SK-N-SH (cell line): ENCODE data around the gene TMEM163. TPM values are rescaled to one million over a fixed set of nuclear protein-coding genes. Genes with fewer than 3 reads are reported as not detected.
"Not testable (repeated sequence)": the region's sequence is repeated elsewhere in the genome, so short reads cannot be mapped to it uniquely, and the experiment has no call there.

Experiments
- CTCF ChIA-PET: fragments of 300-600, 350-600 bp; formaldehyde crosslinking; extraction: SDS; loops from one replicate; lab custom pipeline; 2021; lab: Yijun Ruan, JAX
- POLR2A ChIA-PET: fragments of 350-600 bp; sonication (Branson Sonifier 250); formaldehyde crosslinking; extraction: SDS; loops from one replicate; lab custom pipeline; 2020; ENCODE audit warnings: antibody characterized with exemption, inconsistent platforms; lab: Yijun Ruan, JAX
- DNase-seq: peaks from one replicate; pipeline ENCODE4 v3.0.0; 2012
- H2AFZ ChIP-seq: fragments of 200-600 bp; sonication (generic); 2 replicates; pipeline ENCODE4 v1.8.1; 2016; ENCODE audit warnings: antibody characterized with exemption, mild to moderate bottlenecking, low read depth
- H3F3A ChIP-seq: fragments of 200-600 bp; sonication (generic); replicated peaks from 2 replicates; pipeline ENCODE3; 2016; ENCODE audit warnings: antibody characterized with exemption, mild to moderate bottlenecking; ENCODE audit not compliant: insufficient read depth
- H3K27ac ChIP-seq, 2 experiments: fragments of 200-500 bp in 1 of 2; fragments of 200-600 bp in 1 of 2; sonication (Bioruptor generic) in 1 of 2; sonication (generic), shearing (Covaris generic) in 1 of 2; 2 replicates each; pipeline versions ENCODE4 v1.5.1 to v1.6.1; 2014 to 2016; ENCODE audit warnings: low read depth in 2 of 2, inconsistent platforms in 1 of 2, low read length in 1 of 2, mild to moderate bottlenecking in 1 of 2, mixed read lengths in 1 of 2
- H3K27me3 ChIP-seq: fragments of 200-600 bp; sonication (generic), shearing (Covaris generic); 2 replicates; pipeline ENCODE4 v1.6.1; 2016; ENCODE audit warnings: mixed run types; ENCODE audit not compliant: insufficient read depth
- H3K36me3 ChIP-seq, 2 experiments: fragments of 200-500 bp in 1 of 2; fragments of 200-600 bp in 1 of 2; sonication (Bioruptor generic) in 1 of 2; sonication (generic) in 1 of 2; replicated peaks in 1 of 2; 2 replicates each; pipeline versions ENCODE3 to v1.5.1; 2014 to 2016; ENCODE audit warnings: low read length in 1 of 2, mild to moderate bottlenecking in 1 of 2; ENCODE audit not compliant: insufficient read depth in 2 of 2, control insufficient read depth in 1 of 2
- H3K4me1 ChIP-seq, 2 experiments: fragments of 200-500 bp in 1 of 2; fragments of 200-600 bp in 1 of 2; sonication (Bioruptor generic) in 1 of 2; sonication (generic), shearing (Covaris generic) in 1 of 2; 2 replicates each; pipeline versions ENCODE4 v1.5.1 to v1.6.1; 2014 to 2016; ENCODE audit warnings: low read depth in 1 of 2, low read length in 1 of 2, mixed run types in 1 of 2; ENCODE audit not compliant: insufficient read depth in 2 of 2, control insufficient read depth in 1 of 2
- H3K4me2 ChIP-seq: fragments of 200-600 bp; sonication (generic), shearing (Covaris generic); 2 replicates; pipeline ENCODE4 v1.6.1; 2017; ENCODE audit warnings: mixed run types
- H3K4me3 ChIP-seq, 2 experiments: fragments of 200-500 bp in 1 of 2; fragments of 200-600 bp in 1 of 2; sonication (Bioruptor generic) in 1 of 2; sonication (generic), shearing (Covaris generic) in 1 of 2; 2 replicates each; pipeline versions ENCODE4 v1.5.1 to v1.8.1; 2014 to 2016; ENCODE audit warnings: low read depth in 2 of 2, inconsistent platforms in 1 of 2, low read length in 1 of 2, mild to moderate bottlenecking in 1 of 2, mixed read lengths in 1 of 2, moderate library complexity in 1 of 2
- H3K79me2 ChIP-seq: fragments of 200-600 bp; sonication (generic); 2 replicates; pipeline ENCODE4 v1.8.1; 2017; ENCODE audit warnings: mild to moderate bottlenecking; ENCODE audit not compliant: insufficient read depth
- H3K9ac ChIP-seq: fragments of 200-600 bp; sonication (generic); 2 replicates; pipeline ENCODE4 v1.6.1; 2017; ENCODE audit warnings: mixed run types
- H3K9me2 ChIP-seq: fragments of 200-600 bp; sonication (generic); 2 replicates; pipeline ENCODE4 v1.6.1; 2017; ENCODE audit warnings: mixed run types
- H3K9me3 ChIP-seq: fragments of 200-600 bp; sonication (generic); 2 replicates; pipeline ENCODE4 v1.6.1; 2017; ENCODE audit warnings: mixed run types, mild to moderate bottlenecking, moderate library complexity
- H4K20me1 ChIP-seq: fragments of 200-600 bp; sonication (generic); 2 replicates; pipeline ENCODE4 v1.6.1; 2017; ENCODE audit warnings: mild to moderate bottlenecking, mixed run types; ENCODE audit not compliant: insufficient read depth
- CHD2 ChIP-seq: fragments of 150-350 bp; IDR thresholded peaks from 2 replicates; pipeline ENCODE4 v1.6.1; 2018; ENCODE audit warnings: low read length; ENCODE audit not compliant: partially characterized antibody
- FOSL2 ChIP-seq: IDR thresholded peaks from 2 replicates; pipeline ENCODE4 v1.4.0; 2012; ENCODE audit warnings: low read depth, mild to moderate bottlenecking, moderate library complexity, borderline replicate concordance
- FOXM1 ChIP-seq: IDR thresholded peaks from 2 replicates; pipeline ENCODE4 v1.4.0; 2012; ENCODE audit warnings: low read depth, mild to moderate bottlenecking
- GABPA ChIP-seq: IDR thresholded peaks from 2 replicates; pipeline ENCODE4 v1.4.0; 2012; ENCODE audit warnings: low read depth, mild to moderate bottlenecking
- JUND ChIP-seq: IDR thresholded peaks from 2 replicates; pipeline ENCODE4 v1.4.0; 2012
- NFIC ChIP-seq: IDR thresholded peaks from 2 replicates; pipeline ENCODE4 v1.4.0; 2012; ENCODE audit warnings: borderline replicate concordance
- NRF1 ChIP-seq: IDR thresholded peaks from 2 replicates; pipeline ENCODE4 v1.6.1; 2012; ENCODE audit warnings: low read depth, mild to moderate bottlenecking, low read length
- RAD21 ChIP-seq: IDR thresholded peaks from 2 replicates; pipeline ENCODE4 v1.6.1; 2012; ENCODE audit warnings: mild to moderate bottlenecking, low read length
- RCOR1 ChIP-seq: fragments of 150-350 bp; IDR thresholded peaks from 2 replicates; pipeline ENCODE4 v1.6.1; 2017; ENCODE audit warnings: antibody characterized with exemption, low read length
- RFX5 ChIP-seq: IDR thresholded peaks from 2 replicates; pipeline ENCODE4 v1.6.1; 2012; ENCODE audit warnings: mild to moderate bottlenecking, improper control_type of control experiment, low read length
- RXRA ChIP-seq: IDR thresholded peaks from 2 replicates; pipeline ENCODE4 v1.4.0; 2012; ENCODE audit warnings: low read depth, mild to moderate bottlenecking, borderline replicate concordance
- WGBS: methylation state at CpG from one replicate; pipeline ENCODE4 v1.1.6; 2017; ENCODE audit warnings: low lambda C conversion rate; 5-methylcytosine and 5-hydroxymethylcytosine counted together
- polyA plus RNA-seq, 3 experiments: library from polyadenylated mRNA; depleted of rRNA; stranded (reverse); fragments of >200 nt; gene quantifications; 2 replicates each; pipeline ENCODE4 v1.2.3, GENCODE V29; 2012
- TF ChIP-seq, protein P1 (sequence below): IDR thresholded peaks from 2 replicates; pipeline ENCODE4 v1.4.0; 2012; ENCODE audit warnings: low read depth, borderline replicate concordance
- TF ChIP-seq, protein P2 (sequence below): fragments of 150-350 bp; IDR thresholded peaks from 2 replicates; pipeline ENCODE4 v1.6.1; 2017; ENCODE audit warnings: antibody characterized with exemption, low read length, low read depth, borderline replicate concordance
- TF ChIP-seq, protein P3 (sequence below): IDR thresholded peaks from 2 replicates; pipeline ENCODE4 v1.4.0; 2012; ENCODE audit warnings: low read depth, borderline replicate concordance

TMEM163 gene
- polyA plus RNA-seq, 1 of the 3 experiments (the other 2 are of a cell fraction) = not detected

DNA sequence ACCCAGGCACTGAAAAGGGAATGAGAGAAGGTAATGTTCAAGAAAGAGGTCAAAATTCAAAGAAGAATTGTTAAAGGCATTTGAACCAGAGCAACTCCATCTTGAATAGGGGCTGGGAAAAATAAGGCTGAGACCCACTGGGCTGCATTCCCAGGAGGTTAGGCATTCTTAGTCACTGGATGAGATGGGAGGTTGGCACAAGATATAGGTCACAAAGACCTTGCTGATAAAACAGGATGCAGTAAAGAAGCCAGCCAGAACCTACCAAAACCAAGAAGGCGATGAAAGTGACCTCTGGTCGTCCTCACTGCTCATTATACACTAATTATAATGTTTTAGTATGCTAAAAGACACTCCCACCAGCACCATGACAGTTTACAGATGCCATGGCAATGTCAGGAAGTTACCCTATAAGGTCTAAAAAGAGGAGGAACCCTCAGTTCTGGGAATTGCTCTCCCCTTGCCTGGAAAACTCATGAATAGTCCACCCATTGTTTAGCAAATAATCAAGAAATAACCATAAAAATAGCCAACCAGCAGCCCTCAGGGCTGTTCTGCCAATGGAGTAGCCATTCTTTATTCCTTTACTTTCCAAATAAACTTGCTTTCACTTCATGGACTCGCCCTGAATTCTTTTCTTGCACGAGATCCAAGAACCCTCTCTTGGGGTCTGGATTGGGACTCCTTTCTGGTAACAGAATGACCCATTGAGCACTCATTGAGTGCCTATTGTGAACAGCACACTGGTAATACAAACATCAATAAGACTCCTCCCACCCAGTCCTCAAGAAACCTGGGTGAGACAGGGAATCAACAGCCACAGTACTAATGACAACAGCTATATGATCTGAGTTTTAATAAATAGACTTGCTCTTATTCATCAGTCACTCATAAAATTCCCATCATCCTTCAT lies 129.4 kb downstream of the TMEM163 start:
- POLR2A ChIA-PET, H3K79me2 ChIP-seq, H3K9me2 ChIP-seq, H3K9me3 ChIP-seq, H2AFZ ChIP-seq, H3K27ac ChIP-seq, H3K4me3 ChIP-seq, H3K4me1 ChIP-seq, H4K20me1 ChIP-seq, H3K36me3 ChIP-seq, H3K4me2 ChIP-seq, H3K27me3 ChIP-seq, H3K9ac ChIP-seq, H3F3A ChIP-seq, DNase-seq, CTCF ChIA-PET: not testable (repeated sequence)
- WGBS = 5% methylated on average over 4 of the region's 4 CpGs

DNA sequence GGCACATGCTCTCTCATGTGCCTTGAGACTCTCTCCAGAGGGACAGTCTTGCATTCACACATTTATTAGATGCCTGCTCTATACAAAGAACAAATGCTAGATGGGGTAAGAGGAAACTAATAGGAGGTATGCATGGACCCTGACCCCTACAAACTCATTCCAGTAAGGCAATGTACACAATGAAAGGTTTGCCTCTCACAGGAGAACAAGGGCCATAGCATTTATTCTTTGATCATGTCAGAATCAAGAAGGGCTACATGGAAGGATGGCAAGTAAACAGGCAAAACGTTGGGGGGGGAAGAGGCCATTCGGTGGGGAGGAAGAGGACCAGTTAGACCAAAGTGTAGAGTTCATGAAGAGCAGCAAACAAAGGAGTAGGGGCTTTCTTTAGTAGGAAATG lies 130.2 kb downstream of the TMEM163 start:
- no peak overlapping the region for H3K4me3 ChIP-seq
- H3K4me1 ChIP-seq = peaks cover 0 to 2% of the 10 kb centered on the region in 2 experiments; a peak in 1 of 4 replicates
- no peaks in the 10 kb centered on the region for H4K20me1 ChIP-seq
- H3K27ac ChIP-seq = no peak overlapping the region
- POLR2A ChIA-PET = no interaction called here
- WGBS = 3% methylated on average over 2 of the region's 2 CpGs
- no peaks in the 10 kb centered on the region for H3K36me3 ChIP-seq
- no peaks in the 10 kb centered on the region for H3F3A ChIP-seq
- no peak overlapping the region for H3K4me2 ChIP-seq
- CTCF ChIA-PET = no interaction called here
- H3K27me3 ChIP-seq = no peaks in the 10 kb centered on the region
- no peaks in the 10 kb centered on the region for H3K9me2 ChIP-seq
- H2AFZ ChIP-seq = no peak overlapping the region
- no peaks in the 10 kb centered on the region for H3K79me2 ChIP-seq
- TF ChIP-seq FOXM1 (no peak), JUND (no peak), RXRA (no peak), RFX5 (no peak), NRF1 (no peak), CHD2 (no peak), RAD21 (no peak), NFIC (no peak), GABPA (no peak), RCOR1 (no peak), FOSL2 (no peak)
- TF ChIP-seq, protein P1, sequence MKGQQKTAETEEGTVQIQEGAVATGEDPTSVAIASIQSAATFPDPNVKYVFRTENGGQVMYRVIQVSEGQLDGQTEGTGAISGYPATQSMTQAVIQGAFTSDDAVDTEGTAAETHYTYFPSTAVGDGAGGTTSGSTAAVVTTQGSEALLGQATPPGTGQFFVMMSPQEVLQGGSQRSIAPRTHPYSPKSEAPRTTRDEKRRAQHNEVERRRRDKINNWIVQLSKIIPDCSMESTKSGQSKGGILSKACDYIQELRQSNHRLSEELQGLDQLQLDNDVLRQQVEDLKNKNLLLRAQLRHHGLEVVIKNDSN = no peak
- TF ChIP-seq, protein P2, sequence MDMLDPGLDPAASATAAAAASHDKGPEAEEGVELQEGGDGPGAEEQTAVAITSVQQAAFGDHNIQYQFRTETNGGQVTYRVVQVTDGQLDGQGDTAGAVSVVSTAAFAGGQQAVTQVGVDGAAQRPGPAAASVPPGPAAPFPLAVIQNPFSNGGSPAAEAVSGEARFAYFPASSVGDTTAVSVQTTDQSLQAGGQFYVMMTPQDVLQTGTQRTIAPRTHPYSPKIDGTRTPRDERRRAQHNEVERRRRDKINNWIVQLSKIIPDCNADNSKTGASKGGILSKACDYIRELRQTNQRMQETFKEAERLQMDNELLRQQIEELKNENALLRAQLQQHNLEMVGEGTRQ = no peak
- TF ChIP-seq, protein P3, sequence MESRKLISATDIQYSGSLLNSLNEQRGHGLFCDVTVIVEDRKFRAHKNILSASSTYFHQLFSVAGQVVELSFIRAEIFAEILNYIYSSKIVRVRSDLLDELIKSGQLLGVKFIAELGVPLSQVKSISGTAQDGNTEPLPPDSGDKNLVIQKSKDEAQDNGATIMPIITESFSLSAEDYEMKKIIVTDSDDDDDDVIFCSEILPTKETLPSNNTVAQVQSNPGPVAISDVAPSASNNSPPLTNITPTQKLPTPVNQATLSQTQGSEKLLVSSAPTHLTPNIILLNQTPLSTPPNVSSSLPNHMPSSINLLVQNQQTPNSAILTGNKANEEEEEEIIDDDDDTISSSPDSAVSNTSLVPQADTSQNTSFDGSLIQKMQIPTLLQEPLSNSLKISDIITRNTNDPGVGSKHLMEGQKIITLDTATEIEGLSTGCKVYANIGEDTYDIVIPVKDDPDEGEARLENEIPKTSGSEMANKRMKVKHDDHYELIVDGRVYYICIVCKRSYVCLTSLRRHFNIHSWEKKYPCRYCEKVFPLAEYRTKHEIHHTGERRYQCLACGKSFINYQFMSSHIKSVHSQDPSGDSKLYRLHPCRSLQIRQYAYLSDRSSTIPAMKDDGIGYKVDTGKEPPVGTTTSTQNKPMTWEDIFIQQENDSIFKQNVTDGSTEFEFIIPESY = no peak
- TF ChIP-seq, all 33 proteins: peak for 0
- Histone ChIP-seq H3K9ac (no peak overlapping the region), H3K9me3 (no peaks in the 10 kb centered on the region)
- DNase-seq = no peak
